Endothelial cell of umbilical vein (primary cell): ENCODE data around the gene KIF23.

Source experiments
- CTCF ChIP-seq, 2 donors: IDR thresholded peaks; 1 replicate in 1 of 2; 2 replicates in 1 of 2; pipeline ENCODE4 v1.5.1; 2011; ENCODE audit warnings: low read length in 2 of 2, mild to moderate bottlenecking in 2 of 2, moderate library complexity in 2 of 2, control low read depth in 1 of 2, inconsistent platforms in 1 of 2, low read depth in 1 of 2; ENCODE audit not compliant: insufficient read depth in 1 of 2; ENCODE audit errors: extremely low read depth in 1 of 2
- EZH2 ChIP-seq: IDR thresholded peaks from 2 replicates; pipeline ENCODE4 v1.6.1; 2012; ENCODE audit warnings: borderline replicate concordance, low read depth, mild to moderate bottlenecking, moderate library complexity, low read length, inconsistent platforms; ENCODE audit not compliant: severe bottlenecking
- FOS ChIP-seq: IDR thresholded peaks from 2 replicates; pipeline ENCODE4 v1.6.1; 2011; ENCODE audit warnings: mild to moderate bottlenecking, low read length, moderate library complexity, borderline replicate concordance; ENCODE audit not compliant: insufficient read depth
- MYC ChIP-seq: IDR thresholded peaks from one replicate; pipeline ENCODE4 v1.6.1; 2011; ENCODE audit warnings: mild to moderate bottlenecking, low read depth, low read length
- POLR2A ChIP-seq: IDR thresholded peaks from 2 replicates; pipeline ENCODE4 v1.6.1; 2012; ENCODE audit warnings: low read depth, mild to moderate bottlenecking, control low read depth, low read length

GRCh38 chr15:69369631-69370030 lies 44.5 kb upstream of the KIF23 start:
- TF ChIP-seq CTCF (IDR thresholded peaks at IDR 0.05; ENCODE audit: extremely low read depth in 1 of 2, insufficient read depth in 1 of 2, low read depth in 1 of 2, low read length in 2 of 2) (no peak), EZH2 (no peak), POLR2A (no peak), MYC (no peak), FOS (no peak)
